GM21515 (cell line): ENCODE results near the gene GPNMB.
"Not testable (repeated sequence)": the region's sequence is repeated elsewhere in the genome, so short reads cannot be mapped to it uniquely, and the experiment has no call there.

ENCODE experiments used
- ATAC-seq: cut with Tn5 transposase; IDR thresholded peaks from one replicate; pipeline ENCODE4 v1.9.1; 2021; ENCODE audit not compliant: unreplicated experiment

Gene GPNMB

DNA sequence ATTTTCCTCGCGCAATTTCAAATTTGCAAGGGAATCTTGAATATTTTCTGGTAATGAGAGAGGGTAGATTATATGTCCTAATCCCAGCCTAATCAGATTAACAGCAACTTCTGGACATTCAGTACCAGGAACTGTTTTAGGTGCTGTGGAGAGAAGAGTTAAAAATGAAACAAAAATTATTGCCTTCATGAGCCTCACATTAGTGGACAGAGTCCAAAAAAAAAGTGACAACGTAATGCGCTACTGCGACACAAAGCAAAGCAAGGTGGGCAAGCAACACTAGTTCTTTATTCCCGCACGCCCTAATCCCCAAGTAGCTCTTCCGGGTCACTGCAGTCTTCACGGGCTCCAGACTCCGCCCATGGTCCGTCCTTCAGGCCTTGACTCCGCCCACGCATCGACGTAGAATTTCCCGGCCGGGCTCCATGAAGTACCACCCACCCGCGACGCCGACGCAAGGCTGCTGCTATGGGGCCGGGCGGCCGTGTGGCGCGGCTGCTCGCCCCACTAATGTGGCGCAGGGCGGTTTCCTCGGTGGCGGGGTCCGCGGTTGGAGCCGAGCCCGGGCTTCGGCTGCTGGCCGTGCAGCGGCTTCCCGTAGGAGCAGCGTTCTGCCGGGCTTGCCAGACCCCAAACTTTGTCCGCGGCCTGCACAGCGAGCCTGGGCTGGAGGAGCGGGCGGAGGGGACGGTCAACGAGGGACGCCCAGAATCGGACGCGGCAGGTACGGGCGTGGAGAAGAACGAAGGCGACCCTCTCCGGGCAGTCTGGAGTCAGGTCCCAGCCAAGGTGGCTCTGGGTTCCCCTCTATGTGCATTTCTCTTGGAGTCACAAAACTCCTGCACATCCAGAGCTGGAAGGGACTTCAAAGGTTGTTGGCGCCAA, 52.6 kb downstream of the GPNMB start, which contains the start of gene MALSU1:
Gene MALSU1, plus strand, starts transcription at position 455 of the 885 bp plus-strand sequence. Its CDS starts 14 bp downstream, at position 469.
- ATAC-seq = peak; percentile 99

- peak; percentile 0 for ATAC-seq
Measured at GRCh38 chr7:23299770-23300300, 53.3 kb downstream of the GPNMB start.

- no peak for ATAC-seq
Measured at GRCh38 chr7:23306936-23307521, 60.5 kb downstream of the GPNMB start.

DNA sequence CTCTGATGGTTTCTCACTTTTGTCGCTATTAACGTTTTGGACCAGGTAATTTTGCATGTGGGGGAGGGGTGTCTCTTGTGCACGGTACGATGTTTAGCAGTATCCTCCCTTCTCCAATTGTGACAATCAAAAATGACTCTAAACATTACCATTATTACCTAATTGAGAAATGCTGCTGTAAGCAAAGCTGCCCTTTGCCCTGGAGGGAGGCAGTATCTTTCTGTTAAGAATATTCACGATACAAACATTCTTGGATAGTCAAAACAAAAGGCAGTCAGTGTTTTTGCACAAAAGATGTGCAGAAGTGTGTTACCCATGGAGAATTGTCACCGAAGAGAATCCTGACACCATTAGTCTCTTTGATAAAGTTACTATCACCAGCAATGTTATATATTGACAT, 62.2 kb downstream of the GPNMB start:
- no peak for ATAC-seq

DNA sequence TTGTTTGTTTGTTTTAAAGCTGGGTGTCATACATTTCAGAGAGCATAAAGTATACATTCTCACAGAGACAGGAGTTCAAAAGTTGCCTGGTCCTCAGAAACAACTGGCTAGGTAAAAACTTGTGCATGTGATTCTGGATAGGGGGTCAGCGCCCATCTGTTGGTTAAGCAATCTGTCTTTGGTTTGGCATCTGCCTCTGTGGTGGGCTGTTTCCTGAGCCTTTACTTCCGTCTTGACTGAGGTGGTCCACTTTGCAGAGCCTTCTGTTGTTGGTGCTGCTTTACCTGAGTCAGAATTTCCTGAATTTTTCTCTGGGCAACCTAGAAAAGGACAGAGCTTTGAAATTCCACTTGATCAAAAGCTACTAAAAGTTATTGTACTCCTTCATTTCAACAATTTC, 65.6 kb downstream of the GPNMB start:
- not testable (repeated sequence) for ATAC-seq

DNA sequence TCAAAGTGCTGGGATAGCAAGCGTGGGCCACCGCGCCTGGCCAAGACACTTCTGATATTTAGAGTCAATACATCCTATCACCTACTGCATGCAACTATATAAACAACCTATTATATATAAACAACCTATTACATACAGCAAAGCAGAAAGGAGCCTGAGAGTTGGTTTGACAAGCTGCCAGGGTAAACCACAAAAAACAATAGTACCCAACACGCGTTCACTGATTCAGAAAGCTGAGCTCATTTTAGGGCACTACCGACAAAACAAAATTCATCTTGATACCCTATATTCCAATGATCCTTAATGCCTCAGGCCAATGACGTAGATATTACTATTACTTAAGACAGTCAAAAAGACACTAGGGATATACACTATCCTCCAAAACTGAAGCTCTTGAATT, 68.8 kb downstream of the GPNMB start:
- ATAC-seq = no peak
